Measurements from ENCODE around the gene C1RL. TPM values are rescaled to one million over a fixed set of nuclear protein-coding genes. Genes with fewer than 3 reads are reported as not detected.

C1RL gene
- total RNA-seq, 1 experiment from 2014 or later = 49.8 TPM

GRCh38 chr12:7103837-7104584 lies 5.0 kb downstream of the C1RL start:
- H3K36me3 Mint-ChIP-seq (ENCODE audit: insufficient read depth, unreplicated experiment) = peaks cover 62% of the 10 kb centered on the region
- H3K4me3 Mint-ChIP-seq (ENCODE audit: unreplicated experiment) = no peak overlapping the region
- ChIA-PET POLR2A (interaction anchor here (1.0 to 1.7 kb wide), 4 partner anchors 10 to 43 kb away, joined by 3 to 5 read pairs (median 4); partner anchors contain the start of genes C1R and C1S), CTCF (interaction anchor here (1.5 to 2.8 kb wide), 3 partner anchors 8 to 43 kb away, joined by 6 to 15 read pairs (median 14); partner anchors contain the start of genes C1R and C1S)
- H3K27me3 Mint-ChIP-seq (ENCODE audit: insufficient read depth, unreplicated experiment) = no peaks in the 10 kb centered on the region
- no TSS peak for BruUV-seq (replicated peaks)
- peaks cover 32% of the 10 kb centered on the region for H3K4me1 Mint-ChIP-seq (ENCODE audit: insufficient read depth, unreplicated experiment)
- no peak for DNase-seq (ENCODE audit: unreplicated experiment)
- no peak for TF ChIP-seq CTCF (IDR thresholded peaks at IDR 0.05; ENCODE audit: unreplicated experiment)
- H3K9me3 Mint-ChIP-seq (ENCODE audit: unreplicated experiment) = no peaks in the 10 kb centered on the region
- intact Hi-C loops (cut with micrococcal nuclease) = no loop called here
- H3K27ac Mint-ChIP-seq (ENCODE audit: low read depth, unreplicated experiment) = no peak overlapping the region

- no TSS peak for BruUV-seq (replicated peaks)
- H3K27me3 Mint-ChIP-seq (ENCODE audit: insufficient read depth, unreplicated experiment) = no peaks in the 10 kb centered on the region
- CTCF ChIA-PET = interaction anchor here (0.5 to 2.8 kb wide), 10 partner anchors 10 to 547 kb away, joined by 3 to 14 read pairs (median 4); partner anchors contain the start of genes C12orf57, C1S and RNU7-1
- H3K27ac Mint-ChIP-seq (ENCODE audit: low read depth, unreplicated experiment) = no peak overlapping the region
- TF ChIP-seq CTCF (IDR thresholded peaks at IDR 0.05; ENCODE audit: unreplicated experiment) = no peak
- DNase-seq (ENCODE audit: unreplicated experiment) = no peak
- H3K36me3 Mint-ChIP-seq (ENCODE audit: insufficient read depth, unreplicated experiment) = peaks cover 74% of the 10 kb centered on the region
- intact Hi-C loops (cut with micrococcal nuclease) = no loop called here
- no peaks in the 10 kb centered on the region for H3K9me3 Mint-ChIP-seq (ENCODE audit: unreplicated experiment)
- POLR2A ChIA-PET = no interaction called here
- no peak overlapping the region for H3K4me3 Mint-ChIP-seq (ENCODE audit: unreplicated experiment)
- peaks cover 32% of the 10 kb centered on the region for H3K4me1 Mint-ChIP-seq (ENCODE audit: insufficient read depth, unreplicated experiment)
Measured at GRCh38 chr12:7102582-7102981, 6.4 kb downstream of the C1RL start.

- H3K4me3 Mint-ChIP-seq (ENCODE audit: unreplicated experiment) = no peak overlapping the region
Measured at GRCh38 chr12:7101694-7102131, 7.3 kb downstream of the C1RL start.

More at GRCh38 chr12:7101694-7102131, 7.3 kb downstream of the C1RL start:
- intact Hi-C loops (cut with micrococcal nuclease) = no loop called here
- Mint-ChIP-seq H3K4me1 (ENCODE audit: insufficient read depth, unreplicated experiment) (peaks cover 32% of the 10 kb centered on the region), H3K27ac (ENCODE audit: low read depth, unreplicated experiment) (no peak overlapping the region), H3K9me3 (ENCODE audit: unreplicated experiment) (no peaks in the 10 kb centered on the region), H3K27me3 (ENCODE audit: insufficient read depth, unreplicated experiment) (no peaks in the 10 kb centered on the region), H3K36me3 (ENCODE audit: insufficient read depth, unreplicated experiment) (peaks cover 79% of the 10 kb centered on the region)
- DNase-seq (ENCODE audit: unreplicated experiment) = no peak
- TF ChIP-seq CTCF (IDR thresholded peaks at IDR 0.05; ENCODE audit: unreplicated experiment) = no peak
- BruUV-seq (replicated peaks) = no TSS peak
- ChIA-PET CTCF (interaction anchor here (0.6 to 2.8 kb wide), 7 partner anchors 11 to 548 kb away, joined by 3 to 14 read pairs (median 3); no protein-coding TSS in a partner anchor), POLR2A (interaction anchor here (0.6 kb wide), 1 partner anchor 77 kb away, joined by 3 read pairs; no protein-coding TSS in a partner anchor)

All from MCF 10A (cell line).